Astrocyte of the spinal cord (primary cell): ENCODE results near the gene SLC35D2.
"Not testable (repeated sequence)": the region's sequence is repeated elsewhere in the genome, so short reads cannot be mapped to it uniquely, and the experiment has no call there.

ENCODE experiments used
- DNase-seq: peaks from one replicate; pipeline ENCODE4 v3.0.0; 2011; ENCODE audit warnings: low read depth, low spot score
- H3K4me3 ChIP-seq: 2 replicates; pipeline ENCODE4 v1.5.1; 2011; ENCODE audit warnings: low read depth, mild to moderate bottlenecking, low read length, moderate library complexity
- in situ Hi-C: cut with HindIII; loops from 2 replicates; pipeline ENCODE4 v1.10.0; 2017; ENCODE audit warnings: low sequenced_read_pairs
- TF ChIP-seq, protein P1 (sequence below): IDR thresholded peaks from 2 replicates; pipeline ENCODE4 v1.5.1; 2012; ENCODE audit warnings: low read depth, mild to moderate bottlenecking, low read length, inconsistent platforms

The SLC35D2 gene

GRCh38 chr9:96378187-96378586, 5.3 kb downstream of the SLC35D2 start:
- TF ChIP-seq, protein P1, sequence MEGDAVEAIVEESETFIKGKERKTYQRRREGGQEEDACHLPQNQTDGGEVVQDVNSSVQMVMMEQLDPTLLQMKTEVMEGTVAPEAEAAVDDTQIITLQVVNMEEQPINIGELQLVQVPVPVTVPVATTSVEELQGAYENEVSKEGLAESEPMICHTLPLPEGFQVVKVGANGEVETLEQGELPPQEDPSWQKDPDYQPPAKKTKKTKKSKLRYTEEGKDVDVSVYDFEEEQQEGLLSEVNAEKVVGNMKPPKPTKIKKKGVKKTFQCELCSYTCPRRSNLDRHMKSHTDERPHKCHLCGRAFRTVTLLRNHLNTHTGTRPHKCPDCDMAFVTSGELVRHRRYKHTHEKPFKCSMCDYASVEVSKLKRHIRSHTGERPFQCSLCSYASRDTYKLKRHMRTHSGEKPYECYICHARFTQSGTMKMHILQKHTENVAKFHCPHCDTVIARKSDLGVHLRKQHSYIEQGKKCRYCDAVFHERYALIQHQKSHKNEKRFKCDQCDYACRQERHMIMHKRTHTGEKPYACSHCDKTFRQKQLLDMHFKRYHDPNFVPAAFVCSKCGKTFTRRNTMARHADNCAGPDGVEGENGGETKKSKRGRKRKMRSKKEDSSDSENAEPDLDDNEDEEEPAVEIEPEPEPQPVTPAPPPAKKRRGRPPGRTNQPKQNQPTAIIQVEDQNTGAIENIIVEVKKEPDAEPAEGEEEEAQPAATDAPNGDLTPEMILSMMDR: no peak
- in situ Hi-C loops: no loop called here
- no peak overlapping the region for H3K4me3 ChIP-seq
- no peak for DNase-seq

DNA sequence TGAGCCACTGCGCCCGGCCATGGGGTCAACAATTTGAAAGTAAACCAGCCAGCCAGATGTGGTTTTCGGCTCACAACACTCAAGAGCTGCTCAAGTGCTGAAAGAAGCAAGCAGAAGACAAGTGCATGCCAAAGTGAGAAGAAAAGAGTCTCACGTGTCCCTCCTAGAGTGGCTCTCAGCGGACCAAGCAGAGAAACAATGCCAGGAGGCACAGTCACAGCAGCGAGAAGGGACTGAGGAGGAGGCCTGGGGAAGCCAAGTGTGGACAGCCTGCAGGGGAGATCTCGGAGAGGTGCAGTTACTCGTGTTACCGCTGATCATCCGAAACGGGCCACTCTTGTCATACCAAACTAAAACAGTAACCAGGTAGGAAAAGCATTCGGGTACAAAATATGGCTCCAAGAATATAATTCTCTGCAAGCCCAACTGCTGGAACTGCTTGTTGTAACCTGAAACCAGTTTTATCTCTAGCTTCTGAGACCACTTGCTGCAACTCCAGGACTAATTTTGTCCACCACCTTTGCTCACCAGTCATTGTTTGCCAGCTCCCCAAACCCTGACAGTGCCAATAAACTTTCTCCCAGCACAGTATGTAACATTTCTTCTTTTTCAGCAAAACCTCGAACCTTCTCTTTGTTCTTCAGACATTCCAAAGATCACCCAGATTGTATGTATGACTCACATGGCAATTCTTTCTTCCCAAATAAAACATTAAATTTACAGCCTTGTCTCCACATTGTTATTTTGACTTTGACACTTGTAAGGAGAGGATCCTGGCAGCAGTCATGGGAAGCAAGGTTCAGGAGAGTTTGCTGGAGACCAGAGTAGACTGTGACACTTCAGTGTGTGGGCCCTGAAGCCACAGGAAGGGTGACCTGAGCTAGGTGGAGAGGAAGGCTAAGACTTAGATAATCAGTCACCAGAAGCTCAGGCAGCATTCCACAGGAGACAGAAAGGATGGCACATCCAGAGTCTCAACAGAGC, 6.3 kb downstream of the SLC35D2 start:
- DNase-seq: peak; percentile 67
- in situ Hi-C loops: no loop called here
- TF ChIP-seq, protein P1: no peak
- H3K4me3 ChIP-seq: no peak overlapping the region

DNA sequence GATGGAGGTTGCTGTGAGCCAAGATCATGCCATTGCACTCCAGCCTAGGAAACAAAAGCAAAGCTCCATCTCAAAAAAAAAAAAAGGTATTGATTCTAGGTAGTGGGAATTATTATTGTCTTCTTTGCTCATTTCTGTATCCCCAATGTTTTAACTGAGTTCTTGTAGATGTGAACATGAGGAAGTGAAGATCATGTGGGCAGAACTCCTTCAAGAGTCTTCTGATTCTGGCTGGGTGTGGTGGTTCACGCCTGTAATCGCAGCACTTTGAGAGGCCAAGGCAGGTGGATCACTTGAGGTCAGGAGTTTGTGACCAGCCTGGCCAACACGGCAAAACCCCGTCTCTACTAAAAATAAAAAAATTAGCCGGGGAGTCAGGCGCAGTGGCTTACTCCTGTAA, 8.0 kb downstream of the SLC35D2 start:
- in situ Hi-C loops: not testable (repeated sequence)

DNA sequence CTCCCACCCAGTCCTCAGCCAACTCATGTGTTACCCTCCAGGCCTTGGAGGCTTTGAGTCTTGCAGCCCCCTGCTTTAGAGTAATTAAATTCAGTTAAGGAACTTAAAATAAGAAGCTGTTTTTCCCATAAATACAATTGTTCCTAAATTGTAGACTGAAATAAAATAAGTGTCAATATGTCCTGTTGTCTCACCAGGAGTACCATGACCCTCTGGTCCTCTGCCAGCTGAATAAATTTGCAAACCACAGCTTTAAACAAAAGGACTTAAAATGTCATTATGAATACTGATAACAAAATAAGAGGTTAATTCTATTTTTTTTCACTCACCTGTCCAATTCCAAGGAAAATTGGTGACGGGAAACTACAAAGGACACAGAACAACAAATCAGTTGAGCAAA, 15.6 kb downstream of the SLC35D2 start:
- TF ChIP-seq, protein P1: no peak
- in situ Hi-C loops: no loop called here

More for the DNA sequence above, 8.0 kb downstream of the SLC35D2 start:
- not testable (repeated sequence) for DNase-seq, H3K4me3 ChIP-seq

GRCh38 chr9:96363175-96363967, 20.1 kb downstream of the SLC35D2 start:
- DNase-seq: no peak
- TF ChIP-seq, protein P1: no peak
- no peak overlapping the region for H3K4me3 ChIP-seq
- in situ Hi-C loops: no loop called here

More for the DNA sequence above, 15.6 kb downstream of the SLC35D2 start:
- no peak overlapping the region for H3K4me3 ChIP-seq
- DNase-seq: no peak

DNA sequence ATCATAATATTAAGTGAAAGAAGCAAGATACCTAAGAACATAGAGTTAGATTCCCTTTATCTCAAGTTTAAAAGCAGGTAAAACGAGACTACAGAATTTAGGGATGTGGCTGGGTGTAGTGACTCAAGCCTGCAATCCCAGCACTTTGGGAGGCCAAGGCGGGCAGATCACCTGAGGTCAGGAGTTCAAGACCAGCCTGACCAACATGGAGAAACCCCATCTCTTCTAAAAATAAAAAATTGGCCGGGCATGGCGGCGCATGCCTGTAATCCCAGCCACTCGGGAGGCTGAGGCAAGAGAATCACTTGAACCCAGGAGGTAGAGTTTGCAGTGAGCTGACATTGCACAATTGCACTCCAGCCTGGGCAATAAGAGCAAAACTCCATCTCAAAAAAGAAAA, 21.4 kb downstream of the SLC35D2 start:
- H3K4me3 ChIP-seq, in situ Hi-C loops, DNase-seq: not testable (repeated sequence)

DNA sequence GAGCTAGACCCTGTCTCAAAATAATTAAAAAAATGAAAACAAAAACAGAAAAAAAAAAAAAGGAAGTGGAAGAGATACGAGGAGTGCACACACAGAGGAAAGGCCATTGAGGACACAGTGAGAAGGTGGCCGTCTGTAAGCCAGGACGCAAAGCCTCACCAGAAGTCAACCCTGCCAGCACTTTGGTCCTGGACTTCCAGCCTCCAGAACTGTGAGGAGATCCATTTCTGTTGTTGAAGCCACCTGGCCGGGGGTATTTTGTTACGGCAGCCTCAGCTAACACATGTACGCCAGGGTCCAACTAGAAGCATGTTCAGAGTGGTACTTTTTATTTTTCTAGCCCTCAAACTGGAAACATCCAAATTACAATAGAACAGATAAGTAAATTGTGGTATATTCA, 21.8 kb downstream of the SLC35D2 start:
- in situ Hi-C loops: no loop called here

More for the DNA sequence above, 21.8 kb downstream of the SLC35D2 start:
- TF ChIP-seq, protein P1: no peak
- H3K4me3 ChIP-seq: no peak overlapping the region
- no peak for DNase-seq
